ENCODE measurements around the gene SLC19A2. TPM values are rescaled to one million over a fixed set of nuclear protein-coding genes. Genes with fewer than 3 reads are reported as not detected.

Gene SLC19A2
- polyA plus RNA-seq, 1 donor from 2014 or later: 0.16 TPM

GRCh38 chr1:169474302-169474995 lies 11.3 kb downstream of the SLC19A2 start:
- no peak overlapping the region for H3K27ac Mint-ChIP-seq
- no peak overlapping the region for H3K4me3 Mint-ChIP-seq
- H3K9me3 Mint-ChIP-seq: no peaks in the 10 kb centered on the region
- no peaks in the 10 kb centered on the region for H3K27me3 Mint-ChIP-seq
- H3K36me3 Mint-ChIP-seq: no peaks in the 10 kb centered on the region
- peaks cover 0 to 2% (median 0%) of the 10 kb centered on the region in 3 donors for H3K4me1 Mint-ChIP-seq

GRCh38 chr1:169473347-169473746 lies 12.4 kb downstream of the SLC19A2 start:
- no peak overlapping the region for H3K27ac Mint-ChIP-seq
- H3K4me3 Mint-ChIP-seq: no peak overlapping the region
- H3K4me1 Mint-ChIP-seq: no peaks in the 10 kb centered on the region
- H3K36me3 Mint-ChIP-seq: no peaks in the 10 kb centered on the region
- no peaks in the 10 kb centered on the region for H3K9me3 Mint-ChIP-seq
- H3K27me3 Mint-ChIP-seq: no peaks in the 10 kb centered on the region

- H3K9me3 Mint-ChIP-seq: no peaks in the 10 kb centered on the region
- H3K4me1 Mint-ChIP-seq: no peaks in the 10 kb centered on the region
- no peak overlapping the region for H3K27ac Mint-ChIP-seq
- no peaks in the 10 kb centered on the region for H3K36me3 Mint-ChIP-seq
- H3K27me3 Mint-ChIP-seq: no peaks in the 10 kb centered on the region
- H3K4me3 Mint-ChIP-seq: no peak overlapping the region
These were observed 13.0 kb downstream of the SLC19A2 start for GRCh38 chr1:169472738-169473137.

GRCh38 chr1:169468982-169469381 lies 16.8 kb downstream of the SLC19A2 start:
- no peaks in the 10 kb centered on the region for H3K27me3 Mint-ChIP-seq
- H3K36me3 Mint-ChIP-seq: no peaks in the 10 kb centered on the region
- H3K9me3 Mint-ChIP-seq: no peaks in the 10 kb centered on the region
- no peak overlapping the region for H3K4me3 Mint-ChIP-seq
- H3K27ac Mint-ChIP-seq: no peak overlapping the region
- H3K4me1 Mint-ChIP-seq: no peaks in the 10 kb centered on the region

DNA sequence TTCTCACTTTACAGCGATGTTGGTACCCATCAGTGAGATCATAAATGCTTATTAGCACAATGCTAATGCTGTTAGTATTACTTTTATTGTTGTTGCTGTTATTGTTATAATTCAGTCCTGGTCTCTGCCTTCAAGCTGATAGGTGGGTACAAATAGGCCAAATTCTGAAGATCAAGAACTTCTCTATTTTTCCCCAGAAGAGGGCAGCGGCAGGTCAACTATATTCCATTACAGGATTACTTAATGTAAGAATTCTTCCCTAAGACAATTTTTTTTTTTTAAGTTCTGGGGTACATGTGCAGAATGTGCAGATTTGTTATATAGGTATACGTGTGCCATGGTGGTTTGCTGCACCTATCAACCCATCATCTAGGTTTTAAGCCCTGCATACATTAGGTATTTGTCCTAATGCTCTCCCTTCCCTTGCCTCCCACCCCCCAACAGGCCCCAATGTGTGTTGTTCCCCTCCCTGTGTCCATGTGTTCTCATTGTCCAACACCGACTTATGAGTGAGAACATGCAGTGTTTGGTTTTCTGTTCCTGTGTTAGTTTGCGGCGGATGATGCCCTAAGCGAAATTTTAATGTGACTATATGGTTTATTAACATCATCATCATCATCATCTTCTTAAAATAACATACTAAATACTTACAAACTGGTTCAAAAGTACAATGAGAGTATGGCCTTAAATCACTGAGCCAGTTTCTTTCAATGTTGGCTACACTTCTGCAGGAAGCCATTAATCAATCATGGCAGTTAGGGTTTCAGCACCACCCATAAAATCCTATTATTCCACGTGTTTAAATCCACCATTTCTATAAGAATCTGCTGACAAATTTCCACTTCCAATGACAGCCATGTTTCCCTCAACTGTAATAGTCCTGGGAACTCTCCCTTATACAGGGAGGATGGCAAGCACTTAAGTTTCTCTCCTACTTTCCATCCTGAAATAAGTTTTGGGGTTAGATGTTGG lies 19.2 kb downstream of the SLC19A2 start:
- Mint-ChIP-seq H3K36me3 (no peaks in the 10 kb centered on the region), H3K9me3 (no peaks in the 10 kb centered on the region), H3K27ac (no peak overlapping the region), H3K4me3 (no peak overlapping the region), H3K27me3 (no peaks in the 10 kb centered on the region), H3K4me1 (no peaks in the 10 kb centered on the region)

DNA sequence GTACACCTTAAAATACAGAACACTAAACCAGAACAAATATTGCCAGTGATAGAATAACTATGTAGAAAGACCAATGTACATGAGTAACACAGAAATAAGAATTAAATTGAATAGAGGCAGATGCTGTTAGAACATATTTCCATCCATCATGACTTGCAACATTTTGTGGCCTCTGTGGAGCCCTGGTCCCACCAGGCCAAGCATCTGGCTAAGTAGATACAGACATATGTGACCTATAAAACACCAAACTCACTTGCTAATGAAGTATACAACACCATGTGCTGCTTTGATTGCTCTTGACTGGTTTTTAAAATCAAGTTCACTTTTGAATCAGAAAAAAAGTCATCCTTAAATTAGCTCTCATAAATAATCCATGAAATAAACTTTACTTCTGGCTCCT lies 20.5 kb downstream of the SLC19A2 start:
- Mint-ChIP-seq H3K4me1 (peaks cover 0 to under 1% (median 0%) of the 10 kb centered on the region in 3 donors), H3K27me3 (peaks cover 5% of the 10 kb centered on the region), H3K4me3 (no peak overlapping the region), H3K36me3 (no peaks in the 10 kb centered on the region), H3K27ac (no peak overlapping the region), H3K9me3 (peaks cover 0 to 4% (median 0%) of the 10 kb centered on the region in 3 donors)

- Mint-ChIP-seq H3K36me3 (no peaks in the 10 kb centered on the region), H3K4me3 (no peak overlapping the region), H3K27me3 (peaks cover 12% of the 10 kb centered on the region), H3K9me3 (peaks cover 0 to 4% (median 0%) of the 10 kb centered on the region in 3 donors), H3K4me1 (peaks cover 0 to 3% (median 0%) of the 10 kb centered on the region in 3 donors), H3K27ac (no peak overlapping the region)
These were observed 23.4 kb downstream of the SLC19A2 start for GRCh38 chr1:169462385-169462784.

GRCh38 chr1:169461390-169462000 lies 24.2 kb downstream of the SLC19A2 start:
- Mint-ChIP-seq H3K36me3 (peaks cover 3% of the 10 kb centered on the region), H3K9me3 (peaks cover 2 to 9% (median 9%) of the 10 kb centered on the region in 3 donors), H3K4me1 (peaks cover 0 to 3% (median 0%) of the 10 kb centered on the region in 3 donors), H3K27me3 (peaks cover 13% of the 10 kb centered on the region), H3K27ac (no peak overlapping the region), H3K4me3 (peak overlapping the region in 1 of 4 donors; percentile 50)

DNA sequence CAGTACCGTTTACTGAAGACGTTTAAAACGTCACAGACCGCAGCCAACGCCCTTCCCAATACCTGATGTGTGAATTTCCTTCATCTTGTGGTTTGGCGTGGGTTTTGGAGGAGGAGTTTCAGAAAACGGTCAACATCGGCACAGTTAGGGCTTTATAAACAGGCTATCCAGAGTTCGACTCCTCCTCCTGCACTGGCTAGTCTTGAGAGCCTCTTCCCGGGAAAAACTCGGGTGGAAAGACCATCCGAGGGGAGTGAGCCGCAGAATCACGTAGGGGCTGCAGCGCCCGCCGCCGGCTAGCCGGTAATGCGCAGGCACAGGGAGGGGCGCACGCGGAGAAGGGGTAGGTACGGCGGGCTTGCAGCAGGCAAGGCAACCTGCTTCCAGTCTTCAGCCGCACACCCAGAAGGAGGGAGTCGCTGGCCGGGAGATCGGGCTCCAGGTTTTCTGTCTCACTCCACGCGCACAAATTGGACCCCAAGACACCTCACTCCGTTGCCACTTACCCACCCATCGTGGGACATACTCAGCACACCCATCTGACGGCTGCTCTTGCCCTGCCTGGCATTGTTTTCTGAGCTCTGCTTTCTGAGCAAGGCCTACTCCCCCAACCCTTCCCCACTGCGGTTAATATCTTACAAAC lies 25.4 kb downstream of the SLC19A2 start:
- H3K9me3 Mint-ChIP-seq: peaks cover 5 to 11% (median 9%) of the 10 kb centered on the region in 3 donors
- peaks cover 0 to 3% (median 0%) of the 10 kb centered on the region in 3 donors for H3K4me1 Mint-ChIP-seq
- peaks cover 3% of the 10 kb centered on the region for H3K36me3 Mint-ChIP-seq
- H3K27ac Mint-ChIP-seq: no peak overlapping the region
- H3K4me3 Mint-ChIP-seq: peak overlapping the region in 2 of 4 donors; percentile 68 to 78
- H3K27me3 Mint-ChIP-seq: peaks cover 14% of the 10 kb centered on the region

DNA sequence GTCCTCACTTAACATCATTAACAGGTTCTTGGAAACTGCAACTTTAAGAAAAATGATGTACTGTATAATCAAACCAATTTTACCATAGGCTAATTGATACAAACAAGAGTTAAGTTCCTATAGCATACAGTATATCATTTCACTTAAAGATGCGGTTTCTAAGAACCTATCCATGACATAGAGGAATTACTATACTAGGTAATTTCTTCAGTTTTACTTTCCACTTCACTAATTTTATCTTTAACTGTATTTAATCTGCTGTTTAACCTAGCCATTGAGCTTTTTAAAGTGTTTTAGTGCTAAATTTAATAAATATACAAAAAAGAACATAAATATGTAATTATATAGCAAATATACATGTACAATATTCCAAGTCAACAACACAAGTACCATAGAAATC lies 28.3 kb downstream of the SLC19A2 start:
- Mint-ChIP-seq H3K9me3 (peaks cover 5 to 11% (median 9%) of the 10 kb centered on the region in 3 donors), H3K36me3 (peaks cover 3% of the 10 kb centered on the region), H3K4me1 (peaks cover 0 to 3% (median 0%) of the 10 kb centered on the region in 3 donors), H3K27ac (no peak overlapping the region), H3K27me3 (peaks cover 14% of the 10 kb centered on the region), H3K4me3 (no peak overlapping the region)

DNA sequence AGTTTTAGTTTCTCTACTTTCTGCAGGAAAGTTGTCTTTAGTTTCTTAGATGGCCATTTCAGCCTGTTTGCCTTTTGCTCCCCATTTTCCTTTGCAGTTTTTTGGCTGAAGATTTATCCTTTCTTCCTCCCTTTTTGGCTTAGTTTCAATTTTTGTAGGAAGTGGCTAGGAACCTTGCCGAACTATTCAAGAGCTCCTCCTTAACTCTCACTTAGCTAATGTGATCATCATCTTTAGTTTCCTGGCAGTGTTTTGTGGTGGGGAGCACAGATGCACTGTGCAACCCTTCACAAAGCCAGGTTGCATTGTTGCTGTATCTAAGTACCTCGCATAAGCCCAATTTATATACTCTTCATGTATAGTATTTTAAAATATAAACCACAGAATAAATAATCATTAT lies 29.7 kb downstream of the SLC19A2 start:
- no peak overlapping the region for H3K4me3 Mint-ChIP-seq
- H3K9me3 Mint-ChIP-seq: peaks cover 5 to 11% (median 7%) of the 10 kb centered on the region in 3 donors
- H3K27me3 Mint-ChIP-seq: peaks cover 16% of the 10 kb centered on the region
- H3K4me1 Mint-ChIP-seq: peaks cover 0 to 3% (median 0%) of the 10 kb centered on the region in 3 donors
- H3K27ac Mint-ChIP-seq: no peak overlapping the region
- H3K36me3 Mint-ChIP-seq: peaks cover 3% of the 10 kb centered on the region

- H3K27me3 Mint-ChIP-seq: peaks cover 10% of the 10 kb centered on the region
These were observed 32.8 kb downstream of the SLC19A2 start for GRCh38 chr1:169452921-169453320.

GRCh38 chr1:169451218-169451824 lies 34.4 kb downstream of the SLC19A2 start:
- Mint-ChIP-seq H3K36me3 (no peaks in the 10 kb centered on the region), H3K27ac (no peak overlapping the region), H3K27me3 (peaks cover 8% of the 10 kb centered on the region), H3K9me3 (peaks cover 0 to 5% (median 5%) of the 10 kb centered on the region in 3 donors), H3K4me3 (no peak overlapping the region), H3K4me1 (no peaks in the 10 kb centered on the region)

More at GRCh38 chr1:169452921-169453320, 32.8 kb downstream of the SLC19A2 start:
- no peak overlapping the region for H3K27ac Mint-ChIP-seq
- peaks cover 3% of the 10 kb centered on the region for H3K36me3 Mint-ChIP-seq
- H3K4me3 Mint-ChIP-seq: no peak overlapping the region
- H3K9me3 Mint-ChIP-seq: peaks cover 5 to 16% (median 7%) of the 10 kb centered on the region in 3 donors
- no peaks in the 10 kb centered on the region for H3K4me1 Mint-ChIP-seq

DNA sequence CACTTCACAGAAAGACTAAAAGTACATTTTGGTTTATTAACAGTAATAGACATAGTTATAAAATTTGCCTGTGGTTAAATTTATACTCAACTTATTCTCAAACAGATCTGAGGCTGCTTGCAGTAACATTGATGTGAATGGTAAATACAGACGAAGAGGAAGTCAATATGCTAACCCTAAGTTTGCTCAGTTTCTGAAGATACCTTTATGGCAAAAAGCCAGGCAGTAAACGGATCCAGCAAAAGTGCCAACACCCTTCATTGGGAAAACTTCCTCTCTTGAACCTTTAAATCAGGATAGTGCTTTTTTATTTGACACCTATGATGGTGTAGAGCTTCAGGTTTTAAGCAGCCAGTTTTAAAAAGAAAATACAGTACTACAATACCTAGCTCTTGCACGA lies 41.8 kb downstream of the SLC19A2 start:
- Mint-ChIP-seq H3K4me1 (peaks cover 0 to 2% (median 0%) of the 10 kb centered on the region in 3 donors), H3K4me3 (no peak overlapping the region), H3K27me3 (peaks cover 9% of the 10 kb centered on the region), H3K9me3 (peaks cover 0 to 5% (median under 1%) of the 10 kb centered on the region in 3 donors), H3K27ac (no peak overlapping the region), H3K36me3 (no peaks in the 10 kb centered on the region)

Measured in IgD-negative memory B cell (primary cell).